Mucosa of descending colon (tissue), 3 donors: ENCODE results near the gene MAEA. TPM values are rescaled to one million over a fixed set of nuclear protein-coding genes. Genes with fewer than 3 reads are reported as not detected.
"Not testable (repeated sequence)": the region's sequence is repeated elsewhere in the genome, so short reads cannot be mapped to it uniquely, and the experiment has no call there.

Experiments
- ATAC-seq: fragments of 200-7000 bp; cut with Tn5 transposase; one replicate; pipeline ENCODE4 v1.9.1; 2020; ENCODE audit warnings: mild to moderate bottlenecking, moderate library complexity
- DNase-seq, 3 donors: peaks; one replicate each; pipeline ENCODE4 v3.0.0-alpha.2; 2020
- H3K36me3 ChIP-seq: fragments of 200-600 bp; one replicate; pipeline ENCODE4 v1.8.0; 2021; ENCODE audit warnings: low read depth, mild to moderate bottlenecking
- H3K4me1 ChIP-seq: fragments of 200-600 bp; one replicate; pipeline ENCODE4 v1.8.0; 2021; ENCODE audit warnings: low read depth, mild to moderate bottlenecking
- H3K4me3 ChIP-seq: fragments of 200-600 bp; one replicate; pipeline ENCODE4 v1.8.0; 2021; ENCODE audit warnings: mild to moderate bottlenecking
- H3K9me3 ChIP-seq: fragments of 200-600 bp; one replicate; pipeline ENCODE4 v1.8.0; 2021; ENCODE audit warnings: mild to moderate bottlenecking
- intact Hi-C, 2 donors: fragments of 100-400 bp; cut with DNase I in 1 of 2; cut with micrococcal nuclease in 1 of 2; formaldehyde crosslinking; loops; one replicate each; pipeline versions ENCODE4 v1.11.0 to v1.11.1; 2022; cut with DNase I, micrococcal nuclease
- total RNA-seq, 3 donors: library from RNA; stranded (reverse); fragmentation: NEBNext Ultra II Directional in 2 of 3; extraction: Animal tissue kit (Norgen Biotek cat#: 25700) in 2 of 3; gene quantifications; one replicate each; pipeline versions ENCODE4 v1.2.1 to v1.2.4, GENCODE V29; 2021 to 2023
- TF ChIP-seq, protein P1 (sequence below): fragments of 200-600 bp; IDR thresholded peaks from one replicate; pipeline ENCODE4 v1.8.0; 2022; ENCODE audit warnings: antibody characterized with exemption, mild to moderate bottlenecking
- donor health status: DM: no; HTN: no; CAD: no; lungs with moderate emphysema.
- donor health status: DM: no; HTN: no; CAD: no.
- donor health status: DM: no; HTN: yes; CAD: no.

The MAEA gene
- total RNA-seq, 3 donors from 2014 or later, result 75.5 to 112 (median 98.4) TPM

DNA sequence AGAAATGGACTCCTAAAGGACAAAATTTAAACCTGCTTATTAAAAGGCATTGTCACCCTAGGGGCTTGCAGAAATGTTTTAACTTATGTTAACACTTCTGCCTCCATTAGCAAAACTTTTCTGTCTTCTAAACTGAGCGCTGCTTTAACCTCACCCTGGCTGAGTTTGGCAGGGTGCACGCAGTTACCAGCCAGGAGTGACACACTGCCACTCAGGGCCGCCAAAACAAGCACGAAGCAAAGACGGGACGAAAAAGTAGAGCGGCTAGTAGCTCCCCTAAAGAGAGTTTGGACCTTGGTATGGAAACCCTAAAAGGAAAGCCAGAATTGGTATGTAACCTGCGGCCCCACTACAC lies 33.6 kb downstream of the MAEA start:
- intact Hi-C loops, result no loop called here
- TF ChIP-seq, protein P1, sequence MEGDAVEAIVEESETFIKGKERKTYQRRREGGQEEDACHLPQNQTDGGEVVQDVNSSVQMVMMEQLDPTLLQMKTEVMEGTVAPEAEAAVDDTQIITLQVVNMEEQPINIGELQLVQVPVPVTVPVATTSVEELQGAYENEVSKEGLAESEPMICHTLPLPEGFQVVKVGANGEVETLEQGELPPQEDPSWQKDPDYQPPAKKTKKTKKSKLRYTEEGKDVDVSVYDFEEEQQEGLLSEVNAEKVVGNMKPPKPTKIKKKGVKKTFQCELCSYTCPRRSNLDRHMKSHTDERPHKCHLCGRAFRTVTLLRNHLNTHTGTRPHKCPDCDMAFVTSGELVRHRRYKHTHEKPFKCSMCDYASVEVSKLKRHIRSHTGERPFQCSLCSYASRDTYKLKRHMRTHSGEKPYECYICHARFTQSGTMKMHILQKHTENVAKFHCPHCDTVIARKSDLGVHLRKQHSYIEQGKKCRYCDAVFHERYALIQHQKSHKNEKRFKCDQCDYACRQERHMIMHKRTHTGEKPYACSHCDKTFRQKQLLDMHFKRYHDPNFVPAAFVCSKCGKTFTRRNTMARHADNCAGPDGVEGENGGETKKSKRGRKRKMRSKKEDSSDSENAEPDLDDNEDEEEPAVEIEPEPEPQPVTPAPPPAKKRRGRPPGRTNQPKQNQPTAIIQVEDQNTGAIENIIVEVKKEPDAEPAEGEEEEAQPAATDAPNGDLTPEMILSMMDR, result no peak
- Histone ChIP-seq H3K4me3 (no peak overlapping the region), H3K36me3 (no peaks in the 10 kb centered on the region), H3K9me3 (no peaks in the 10 kb centered on the region), H3K4me1 (no peaks in the 10 kb centered on the region)
- ATAC-seq (no peak), DNase-seq (no peak)

GRCh38 chr4:1323635-1324442 lies 34.1 kb downstream of the MAEA start:
- intact Hi-C loops, result no loop called here
- Histone ChIP-seq H3K4me1 (no peaks in the 10 kb centered on the region), H3K4me3 (no peak overlapping the region), H3K9me3 (no peaks in the 10 kb centered on the region), H3K36me3 (no peaks in the 10 kb centered on the region)
- no peak for ATAC-seq
- TF ChIP-seq, protein P1, result no peak
- peak in 1 of 3 donors; percentile 3 for DNase-seq

DNA sequence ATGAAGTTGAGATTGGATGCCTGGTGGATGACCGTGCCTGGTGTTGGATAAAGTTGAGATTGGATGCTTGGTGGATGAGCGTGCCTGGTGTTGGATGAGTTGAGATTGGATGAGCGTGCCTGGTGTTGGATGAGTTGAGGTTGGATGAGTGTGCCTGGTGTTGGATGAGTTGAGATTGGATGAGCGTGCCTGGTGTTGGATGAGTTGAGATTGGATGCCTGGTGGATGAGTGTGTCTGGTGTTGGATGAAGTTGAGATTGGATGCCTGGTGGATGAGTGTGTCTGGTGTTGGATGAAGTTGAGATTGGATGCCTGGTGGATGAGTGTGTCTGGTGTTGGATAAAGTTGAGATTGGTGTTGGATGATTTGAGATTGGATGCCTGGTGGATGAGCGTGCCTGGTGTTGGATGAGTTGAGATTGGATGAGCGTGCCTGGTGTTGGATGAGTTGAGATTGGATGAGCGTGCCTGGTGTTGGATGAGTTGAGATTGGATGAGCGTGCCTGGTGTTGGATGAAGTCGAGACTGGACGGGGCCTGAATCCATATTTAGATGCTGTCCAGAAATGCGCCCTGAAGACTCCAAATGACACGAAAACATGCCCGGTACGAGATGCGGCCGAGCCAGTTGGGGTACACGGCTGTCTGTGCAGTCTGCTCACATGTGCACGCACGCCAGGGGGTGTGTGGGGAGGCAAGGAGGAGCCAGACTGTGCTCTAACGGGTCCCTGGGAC lies 34.9 kb downstream of the MAEA start:
- H3K36me3 ChIP-seq, H3K9me3 ChIP-seq, intact Hi-C loops, H3K4me1 ChIP-seq, ATAC-seq, H3K4me3 ChIP-seq: not testable (repeated sequence)
- peak in 1 of 3 donors; percentile 9 for DNase-seq

DNA sequence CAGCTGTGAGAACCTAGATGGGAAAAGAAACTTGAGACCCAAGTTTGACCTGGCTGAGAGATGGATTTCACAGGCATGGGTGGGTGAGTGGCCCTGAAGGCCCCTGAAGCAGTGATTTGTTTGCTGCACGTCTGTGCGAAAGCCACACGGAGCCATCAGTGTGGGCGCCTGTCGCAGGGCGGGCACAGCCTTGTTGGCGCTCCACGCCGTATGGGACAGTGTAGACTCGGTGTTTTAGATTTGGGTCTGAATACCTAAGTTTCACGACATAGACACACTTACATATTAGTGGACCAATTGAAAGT lies 35.4 kb downstream of the MAEA start:
- Histone ChIP-seq H3K9me3 (no peaks in the 10 kb centered on the region), H3K4me3 (no peak overlapping the region), H3K4me1 (peaks cover 5% of the 10 kb centered on the region), H3K36me3 (no peaks in the 10 kb centered on the region)
- TF ChIP-seq, protein P1, result no peak
- no peak for ATAC-seq
- DNase-seq, result peak in 1 of 3 donors; percentile 4
- intact Hi-C loops, result no loop called here

GRCh38 chr4:1325681-1326635 lies 36.3 kb downstream of the MAEA start:
- no peak for ATAC-seq
- no peaks in the 10 kb centered on the region for H3K36me3 ChIP-seq
- peaks cover 5% of the 10 kb centered on the region for H3K4me1 ChIP-seq
- intact Hi-C loops, result no loop called here
- TF ChIP-seq, protein P1, result no peak
- no peak overlapping the region for H3K4me3 ChIP-seq
- DNase-seq, result peak in 1 of 3 donors; percentile 22
- no peaks in the 10 kb centered on the region for H3K9me3 ChIP-seq
